NCI-H2081 treated with DMSO at 0.1 percent for 48 hours (cell line): Measurements from ENCODE around the gene SLX1A.
"Not testable (repeated sequence)": the region's sequence is repeated elsewhere in the genome, so short reads cannot be mapped to it uniquely, and the experiment has no call there.

Experiments
- DNase-seq: peaks from one replicate; lab custom pipeline; 2025; lab: John Stamatoyannopoulos, UW

SLX1A gene

GRCh38 chr16:30184096-30184890, 9.4 kb upstream of the SLX1A start:
- DNase-seq: peak; percentile 29

DNA sequence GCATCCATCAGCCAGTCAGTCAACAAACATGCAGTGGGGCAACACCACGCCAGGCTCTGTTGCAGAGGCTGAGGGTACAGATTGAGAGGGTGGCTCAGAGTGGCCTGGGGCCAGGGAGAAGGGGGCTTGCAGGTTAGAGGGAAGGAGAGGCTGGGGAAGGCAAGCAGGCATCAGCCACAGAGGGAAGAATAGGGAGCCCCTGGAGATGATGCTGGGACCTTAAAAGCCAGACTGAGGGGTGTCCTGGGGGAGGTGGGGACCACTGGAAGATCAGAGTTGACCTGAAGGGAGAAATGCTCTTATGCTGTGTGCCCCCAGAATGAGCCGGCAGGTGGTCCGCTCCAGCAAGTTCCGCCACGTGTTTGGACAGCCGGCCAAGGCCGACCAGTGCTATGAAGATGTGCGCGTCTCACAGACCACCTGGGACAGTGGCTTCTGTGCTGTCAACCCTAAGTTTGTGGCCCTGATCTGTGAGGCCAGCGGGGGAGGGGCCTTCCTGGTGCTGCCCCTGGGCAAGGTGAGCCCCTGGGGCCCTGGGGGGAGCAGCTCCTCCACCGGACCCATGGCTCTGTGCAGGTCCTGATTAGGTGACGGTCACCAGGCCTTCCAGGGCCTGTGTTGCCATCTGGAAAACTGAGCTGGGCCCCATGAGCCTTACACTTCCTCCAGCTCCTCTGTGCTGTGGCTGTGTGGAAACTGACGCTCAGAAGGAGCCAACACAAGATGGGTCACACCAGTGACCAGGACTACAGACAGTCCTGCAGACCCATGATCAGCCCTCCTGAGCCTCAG, 8.6 kb upstream of the SLX1A start:
- DNase-seq: no peak

DNA sequence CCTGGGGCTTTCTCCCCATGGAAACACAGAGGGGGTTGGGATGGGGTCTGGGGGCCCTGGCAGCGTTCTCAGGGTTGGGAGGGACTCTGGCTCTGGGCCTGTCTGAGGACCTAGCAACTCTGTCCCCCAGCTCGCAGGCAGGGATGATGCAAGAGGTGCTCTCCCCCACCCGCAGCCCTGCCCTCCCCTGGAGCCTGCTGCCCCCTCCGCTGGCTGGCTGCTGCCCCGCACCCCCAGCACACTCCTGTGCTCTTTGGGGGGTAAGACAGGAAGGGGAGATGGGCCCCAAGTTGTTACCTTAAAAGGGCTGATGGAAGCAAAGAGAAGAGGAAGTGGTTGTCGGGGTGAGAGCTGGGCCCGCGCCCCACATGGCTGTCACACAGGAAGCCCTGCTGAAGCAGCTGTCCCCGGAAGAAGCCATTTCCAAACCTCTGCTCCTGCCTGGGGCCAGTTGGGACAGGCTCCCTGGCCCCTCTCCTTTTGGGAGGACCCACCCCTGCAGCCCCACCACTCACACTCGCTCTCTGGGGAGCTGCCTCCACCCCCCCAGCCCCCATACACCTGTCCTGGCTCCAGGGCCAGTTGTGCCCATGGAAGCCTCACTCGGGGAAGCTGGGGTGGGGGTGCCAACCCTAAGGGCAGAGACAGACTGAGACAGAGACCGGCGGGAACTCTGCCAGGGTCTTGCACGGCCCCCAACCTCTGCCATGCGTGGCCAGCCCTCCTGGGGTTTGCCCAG, 7.8 kb upstream of the SLX1A start:
- DNase-seq: no peak

GRCh38 chr16:30186444-30186781, 7.3 kb upstream of the SLX1A start:
- DNase-seq: no peak

- DNase-seq: no peak
These were observed 6.7 kb upstream of the SLX1A start for GRCh38 chr16:30186782-30187555.

- no peak for DNase-seq
These were observed 6.2 kb upstream of the SLX1A start for GRCh38 chr16:30187556-30187865.

DNA sequence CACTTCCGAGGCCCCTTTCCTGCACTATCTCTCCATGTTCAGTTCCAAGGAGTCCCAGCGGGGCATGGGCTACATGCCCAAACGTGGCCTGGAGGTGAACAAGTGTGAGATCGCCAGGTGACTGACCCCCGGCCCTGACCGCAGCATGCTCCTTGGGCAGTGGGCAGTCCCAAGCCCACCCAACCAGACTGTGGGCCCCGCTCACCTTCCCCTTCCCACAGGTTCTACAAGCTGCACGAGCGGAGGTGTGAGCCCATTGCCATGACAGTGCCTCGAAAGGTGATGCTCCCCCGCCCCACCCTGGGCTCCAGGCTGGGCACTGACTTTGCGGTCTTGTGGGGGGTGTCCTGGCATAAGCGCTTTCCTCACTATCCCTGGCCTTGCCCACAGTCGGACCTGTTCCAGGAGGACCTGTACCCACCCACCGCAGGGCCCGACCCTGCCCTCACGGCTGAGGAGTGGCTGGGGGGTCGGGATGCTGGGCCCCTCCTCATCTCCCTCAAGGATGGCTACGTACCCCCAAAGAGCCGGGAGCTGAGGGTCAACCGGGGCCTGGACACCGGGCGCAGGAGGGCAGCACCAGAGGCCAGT, 5.6 kb upstream of the SLX1A start:
- DNase-seq: no peak

DNA sequence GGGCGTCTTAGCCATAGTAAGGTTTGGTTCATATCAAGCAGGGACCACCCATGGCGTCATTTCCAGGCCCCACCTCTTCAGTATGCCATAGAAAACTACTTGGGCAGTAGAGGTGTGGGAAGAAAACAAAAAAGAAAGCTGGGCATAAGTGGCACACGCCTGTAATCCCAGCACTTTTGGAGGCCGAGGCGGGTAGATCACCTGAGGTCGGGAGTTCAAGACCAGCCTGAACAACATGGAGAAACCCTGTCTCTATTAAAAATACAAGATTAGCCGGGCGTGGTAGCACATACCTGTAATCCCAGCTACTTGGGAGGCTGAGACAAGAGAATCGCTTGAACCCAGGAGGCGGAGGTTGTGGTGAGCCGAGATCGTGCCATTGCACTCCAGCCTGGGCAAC, 2.5 kb upstream of the SLX1A start:
- not testable (repeated sequence) for DNase-seq

DNA sequence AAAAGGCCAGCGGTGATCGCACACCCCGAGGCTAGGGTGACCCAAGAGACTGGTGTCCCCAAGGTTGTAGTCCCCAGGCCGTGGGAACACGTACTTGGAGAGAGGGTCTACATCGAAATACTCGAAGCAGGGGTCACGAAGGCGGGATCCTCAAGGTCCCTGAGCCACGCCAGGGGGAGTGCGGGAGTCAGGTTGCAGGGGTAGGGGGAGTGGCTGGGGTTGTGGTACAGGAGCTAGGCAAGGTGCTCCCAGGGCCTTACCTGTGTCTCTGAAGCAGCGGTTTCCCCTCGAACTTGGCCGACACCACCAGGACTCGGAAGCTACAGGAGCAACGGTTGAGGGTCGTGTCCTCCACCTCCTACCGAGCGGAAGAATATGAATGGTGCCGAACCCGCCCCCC, 577 bp upstream of the SLX1A start:
- DNase-seq: not testable (repeated sequence)

DNA sequence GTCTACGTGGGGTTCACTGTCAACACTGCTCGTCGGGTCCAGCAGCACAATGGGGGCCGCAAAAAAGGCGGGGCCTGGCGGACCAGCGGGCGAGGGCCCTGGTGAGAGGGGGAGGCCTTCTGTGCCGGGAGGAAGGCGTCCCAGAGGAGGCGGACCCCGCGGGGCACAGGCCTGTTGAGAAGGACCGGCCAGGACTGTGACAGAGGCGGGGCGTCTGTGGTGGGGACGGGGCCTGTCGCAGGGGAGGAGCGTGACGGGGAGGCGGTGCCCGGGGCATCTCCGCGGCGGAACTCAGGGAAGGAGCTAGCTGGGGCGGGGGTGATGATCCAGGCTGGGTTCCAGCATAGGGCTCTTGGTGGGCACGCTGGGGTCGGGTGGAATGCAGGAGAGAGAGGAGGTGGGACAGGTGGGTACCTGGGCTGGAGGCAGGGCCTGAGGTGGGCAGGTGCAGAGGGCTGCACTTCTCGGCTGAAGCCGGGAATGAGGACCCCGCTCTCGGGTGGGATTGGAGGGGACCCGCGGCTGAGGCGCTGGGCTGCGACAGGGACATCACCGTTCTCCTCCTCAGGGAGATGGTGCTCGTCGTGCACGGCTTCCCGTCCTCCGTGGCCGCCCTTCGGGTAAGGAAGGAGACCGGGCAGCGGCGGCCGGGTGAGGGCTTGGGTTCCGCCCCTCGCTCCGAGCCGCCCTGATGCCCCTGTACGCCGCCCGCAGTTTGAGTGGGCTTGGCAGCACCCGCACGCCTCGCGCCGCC, 674 bp downstream of the SLX1A start:
- not testable (repeated sequence) for DNase-seq

DNA sequence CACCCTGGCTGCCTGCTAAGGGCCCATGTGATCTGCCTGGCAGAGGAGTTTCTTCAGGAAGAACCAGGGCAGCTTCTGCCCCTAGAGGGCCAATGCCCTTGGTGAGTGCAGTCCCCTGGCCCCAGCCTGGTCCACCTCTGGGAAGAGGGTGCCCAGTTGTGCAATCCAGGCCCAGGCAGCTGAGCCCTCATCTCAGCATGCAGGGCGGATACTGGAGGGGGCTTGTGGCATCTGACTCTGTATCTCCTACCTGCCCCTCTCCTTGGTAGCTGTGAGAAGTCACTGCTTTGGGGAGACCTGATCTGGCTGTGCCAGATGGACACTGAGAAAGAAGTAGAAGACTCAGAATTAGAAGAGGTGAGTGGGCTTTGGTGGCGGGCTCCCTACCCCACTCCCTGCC, 3.3 kb downstream of the SLX1A start:
- not testable (repeated sequence) for DNase-seq

- DNase-seq: not testable (repeated sequence)
These were observed 5.4 kb downstream of the SLX1A start, which contains the start of gene SULT1A3 for GRCh38 chr16:30199049-30199448. Gene SULT1A3, plus strand, starts transcription at chr16:30199255. Its CDS starts 1,474 bp downstream, at chr16:30200729.

- DNase-seq: not testable (repeated sequence)
These were observed 6.1 kb downstream of the SLX1A start for GRCh38 chr16:30199608-30200343.

DNA sequence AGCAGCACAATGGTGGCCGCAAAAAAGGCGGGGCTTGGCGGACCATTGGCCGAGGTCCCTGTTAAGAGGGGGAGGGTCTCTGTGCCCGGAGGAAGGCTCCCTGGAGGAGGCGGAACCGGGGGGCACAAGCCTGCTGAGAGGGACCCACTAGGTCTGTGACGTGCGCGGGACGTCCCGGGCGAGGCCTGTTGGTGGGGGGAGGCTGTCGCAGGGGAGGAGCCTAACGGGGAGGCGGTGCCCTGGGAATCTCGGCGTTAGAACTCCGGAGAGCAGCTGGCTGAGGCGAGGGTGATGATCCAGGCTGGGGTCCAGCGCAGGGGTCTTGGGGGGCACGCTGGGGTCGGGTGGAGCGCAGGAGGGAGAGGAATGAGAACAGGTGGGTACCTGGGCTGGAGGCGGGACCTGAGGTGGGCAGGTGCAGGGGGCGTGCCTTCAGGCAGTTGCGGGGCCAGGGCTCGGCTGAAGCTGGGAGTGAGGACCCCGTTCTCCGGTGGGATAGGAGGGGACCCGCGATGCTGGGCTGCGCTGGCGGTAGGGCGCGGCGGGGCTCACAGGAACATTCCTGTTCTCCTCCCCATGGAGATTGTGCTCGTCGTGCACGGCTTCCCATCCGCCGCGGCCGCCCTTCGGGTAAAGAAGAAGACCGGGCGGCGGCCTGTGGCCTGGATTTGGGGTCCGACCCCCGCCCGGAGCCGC, 12.0 kb downstream of the SLX1A start:
- DNase-seq: not testable (repeated sequence)

DNA sequence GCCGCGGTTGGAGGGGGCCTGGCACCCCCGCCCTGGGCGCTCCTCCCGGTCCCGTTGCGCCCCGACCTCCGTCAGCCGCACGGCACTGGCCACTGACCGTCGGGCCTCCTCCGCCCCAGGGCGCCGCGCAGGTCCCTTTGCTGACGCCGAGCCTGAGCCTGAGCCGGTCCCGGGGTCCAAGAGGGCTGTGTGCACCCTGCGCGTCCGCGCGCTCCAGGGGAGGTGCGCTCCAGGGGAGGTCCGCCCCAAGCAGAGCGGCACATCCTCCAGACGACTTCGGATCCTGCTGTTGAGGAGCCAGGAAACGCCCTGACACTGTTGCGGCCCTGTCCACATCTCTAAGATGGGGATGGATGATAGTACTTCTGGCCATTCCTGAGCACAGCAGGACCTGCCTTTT, 12.6 kb downstream of the SLX1A start:
- DNase-seq: not testable (repeated sequence)

DNA sequence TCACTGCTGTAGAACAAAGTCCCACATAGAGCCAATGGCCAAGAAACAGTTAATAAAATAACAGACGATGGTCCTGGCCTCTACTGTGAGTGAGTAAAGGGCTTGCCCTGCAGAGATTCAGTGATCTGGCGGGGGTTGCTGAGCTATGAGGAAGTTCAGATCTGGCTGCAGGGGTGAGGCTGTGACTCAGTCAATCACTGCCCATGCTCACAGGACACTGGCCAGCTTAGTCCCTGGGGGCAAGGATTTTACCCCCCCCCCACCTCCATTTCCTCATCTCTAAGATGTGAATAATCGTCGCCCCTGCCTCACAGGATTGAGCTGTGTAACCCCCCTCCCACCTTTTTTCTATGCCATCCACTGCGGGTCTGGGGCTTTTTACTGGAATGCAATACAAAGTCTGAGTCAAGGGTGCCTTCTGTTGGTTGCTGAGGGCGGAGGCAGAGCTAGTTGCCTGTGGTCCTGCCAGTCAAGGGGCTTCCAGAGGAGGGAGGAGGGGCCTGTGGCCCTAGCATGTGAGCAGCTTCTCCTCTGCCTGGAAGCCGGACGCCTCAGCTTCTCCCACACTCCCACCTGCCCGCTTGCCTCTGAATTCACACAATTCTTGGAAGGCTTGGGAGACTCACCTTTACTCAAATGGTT, 13.5 kb downstream of the SLX1A start:
- not testable (repeated sequence) for DNase-seq

DNA sequence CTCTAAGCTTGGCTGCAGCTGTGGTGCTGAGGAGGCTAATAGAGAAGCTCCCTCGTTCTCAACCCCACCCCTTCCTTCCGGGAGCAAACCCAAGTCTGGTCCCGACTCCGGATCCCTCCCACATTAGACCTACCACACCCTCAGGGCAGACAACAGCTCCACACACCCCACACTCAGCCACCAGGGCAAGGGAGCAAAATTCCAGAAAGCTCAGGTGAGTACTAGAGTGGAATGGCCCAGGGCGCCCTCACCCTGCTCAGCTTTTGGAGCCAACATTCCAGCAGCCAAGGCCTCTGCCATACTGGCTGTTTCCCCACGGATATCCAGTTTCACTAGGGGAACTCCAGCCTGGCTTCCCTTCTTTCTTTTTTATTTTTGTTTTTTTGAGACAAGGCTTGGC, 15.4 kb downstream of the SLX1A start:
- DNase-seq: not testable (repeated sequence)

GRCh38 chr16:30211414-30211813, 17.7 kb downstream of the SLX1A start:
- not testable (repeated sequence) for DNase-seq

DNA sequence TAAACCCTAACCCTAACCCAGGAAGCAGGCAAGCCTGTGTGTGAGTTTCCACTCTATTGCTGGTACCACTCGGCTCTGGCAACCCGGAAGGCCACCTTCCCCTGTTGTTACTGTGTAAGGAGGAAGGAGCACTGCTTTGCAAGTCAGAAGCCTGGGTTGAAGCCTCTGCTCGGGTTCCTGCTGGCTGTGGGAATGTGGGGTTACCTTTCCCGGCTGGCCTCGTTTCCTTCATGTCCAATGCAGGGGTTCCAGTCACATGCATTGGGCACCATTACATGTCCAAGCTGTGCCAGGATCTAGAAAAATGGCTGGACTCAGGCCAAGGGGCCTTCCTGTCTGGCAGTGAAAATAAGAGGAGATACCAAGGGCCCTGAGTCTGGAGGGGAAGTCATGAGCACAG, 23.4 kb downstream of the SLX1A start:
- DNase-seq: not testable (repeated sequence)
